ENCODE data around the gene MARCOL.

- TF ChIP-seq, protein P1, sequence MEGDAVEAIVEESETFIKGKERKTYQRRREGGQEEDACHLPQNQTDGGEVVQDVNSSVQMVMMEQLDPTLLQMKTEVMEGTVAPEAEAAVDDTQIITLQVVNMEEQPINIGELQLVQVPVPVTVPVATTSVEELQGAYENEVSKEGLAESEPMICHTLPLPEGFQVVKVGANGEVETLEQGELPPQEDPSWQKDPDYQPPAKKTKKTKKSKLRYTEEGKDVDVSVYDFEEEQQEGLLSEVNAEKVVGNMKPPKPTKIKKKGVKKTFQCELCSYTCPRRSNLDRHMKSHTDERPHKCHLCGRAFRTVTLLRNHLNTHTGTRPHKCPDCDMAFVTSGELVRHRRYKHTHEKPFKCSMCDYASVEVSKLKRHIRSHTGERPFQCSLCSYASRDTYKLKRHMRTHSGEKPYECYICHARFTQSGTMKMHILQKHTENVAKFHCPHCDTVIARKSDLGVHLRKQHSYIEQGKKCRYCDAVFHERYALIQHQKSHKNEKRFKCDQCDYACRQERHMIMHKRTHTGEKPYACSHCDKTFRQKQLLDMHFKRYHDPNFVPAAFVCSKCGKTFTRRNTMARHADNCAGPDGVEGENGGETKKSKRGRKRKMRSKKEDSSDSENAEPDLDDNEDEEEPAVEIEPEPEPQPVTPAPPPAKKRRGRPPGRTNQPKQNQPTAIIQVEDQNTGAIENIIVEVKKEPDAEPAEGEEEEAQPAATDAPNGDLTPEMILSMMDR (IDR thresholded peaks at IDR 0.05), result no peak
- TF ChIP-seq POLR2A (IDR thresholded peaks at IDR 0.05; ENCODE audit: low read depth), result no peak
- TF ChIP-seq POLR2AphosphoS5 (IDR thresholded peaks at IDR 0.05), result no peak
These were observed 35.7 kb upstream of the MARCOL start, which contains the start of gene SPINK6 for GRCh38 chr5:148202531-148203203.
